OCI-LY1 (cell line): ENCODE measurements around the gene ZNF292.
A peak's percentile ranks its signal among the peaks of the same experiment; 100 is the strongest.
"Not testable (repeated sequence)": the region's sequence is repeated elsewhere in the genome, so short reads cannot be mapped to it uniquely, and the experiment has no call there.

Experiments used
- H2AFZ ChIP-seq: fragments of 200-600 bp; sonication (generic), shearing (Covaris generic); 2 replicates; pipeline ENCODE4 v1.6.0; 2014; ENCODE audit warnings: antibody characterized with exemption, mild to moderate bottlenecking, low read length
- H3F3A ChIP-seq: fragments of 200-600 bp; sonication (generic), shearing (Covaris generic); 2 replicates; pipeline ENCODE4 v1.6.0; 2014; ENCODE audit warnings: mild to moderate bottlenecking, antibody characterized with exemption, low read length, moderate library complexity; ENCODE audit not compliant: insufficient read depth
- H3K27ac ChIP-seq: fragments of 200-600 bp; sonication (generic); 2 replicates; pipeline ENCODE4 v1.5.1; 2014; ENCODE audit warnings: low read length, mixed run types, mild to moderate bottlenecking, low read depth; ENCODE audit not compliant: poor library complexity, severe bottlenecking
- H3K27me3 ChIP-seq: fragments of 200-600 bp; sonication (generic); 2 replicates; pipeline ENCODE4 v1.6.0; 2014; ENCODE audit warnings: antibody characterized with exemption, mild to moderate bottlenecking, low read length, moderate library complexity; ENCODE audit not compliant: insufficient read depth
- H3K36me3 ChIP-seq: fragments of 200-600 bp; sonication (generic); 2 replicates; pipeline ENCODE4 v1.6.1; 2014; ENCODE audit warnings: mild to moderate bottlenecking, antibody characterized with exemption, low read length, moderate library complexity, mixed read lengths; ENCODE audit not compliant: insufficient read depth
- H3K4me1 ChIP-seq: fragments of 200-600 bp; sonication (generic); 2 replicates; pipeline ENCODE4 v1.5.1; 2014; ENCODE audit warnings: mild to moderate bottlenecking, low read length, moderate library complexity; ENCODE audit not compliant: insufficient read depth, severe bottlenecking
- H3K4me2 ChIP-seq: fragments of 200-600 bp; sonication (generic), shearing (Covaris generic); 2 replicates; pipeline ENCODE4 v1.6.1; 2014; ENCODE audit warnings: low read length
- H3K4me3 ChIP-seq: fragments of 200-600 bp; sonication (generic); 2 replicates; pipeline ENCODE4 v1.5.1; 2014; ENCODE audit warnings: low read length, low read depth, mild to moderate bottlenecking, mixed read lengths; ENCODE audit not compliant: poor library complexity, severe bottlenecking
- H3K79me2 ChIP-seq: fragments of 200-600 bp; shearing (Covaris generic); 2 replicates; pipeline ENCODE4 v1.6.1; 2016; ENCODE audit warnings: mixed run types, low read length, mixed read lengths; ENCODE audit not compliant: insufficient read depth
- H3K9ac ChIP-seq: fragments of 200-600 bp; sonication (generic), shearing (Covaris generic); 2 replicates; pipeline ENCODE4 v1.6.1; 2014; ENCODE audit warnings: mild to moderate bottlenecking, low read length, mixed read lengths
- H3K9me2 ChIP-seq: fragments of 200-600 bp; sonication (generic), shearing (Covaris generic); 2 replicates; pipeline ENCODE4 v1.6.1; 2014; ENCODE audit warnings: low read depth, mild to moderate bottlenecking, low read length, mixed read lengths
- H3K9me3 ChIP-seq: fragments of 200-600 bp; shearing (Covaris generic); 2 replicates; pipeline ENCODE4 v1.6.1; 2014; ENCODE audit warnings: low read length, mixed read lengths
- H4K20me1 ChIP-seq: fragments of 200-600 bp; sonication (generic), shearing (Covaris generic); 2 replicates; pipeline ENCODE4 v1.6.0; 2016; ENCODE audit warnings: mild to moderate bottlenecking, low read length; ENCODE audit not compliant: insufficient read depth
- CTCF ChIP-seq: fragments of 200-600 bp; sonication (generic), shearing (Covaris generic); IDR thresholded peaks from 2 replicates; pipeline ENCODE4 v1.5.1; 2017; ENCODE audit warnings: mild to moderate bottlenecking, antibody characterized with exemption, low read length, moderate library complexity, mixed read lengths
- EZH2 ChIP-seq: fragments of 200-600 bp; sonication (generic), shearing (Covaris generic); IDR thresholded peaks from 2 replicates; pipeline ENCODE4 v1.8.0; 2017; ENCODE audit warnings: borderline replicate concordance, mixed run types, mild to moderate bottlenecking, antibody characterized with exemption, low read length, moderate library complexity, mixed read lengths

Gene ZNF292

GRCh38 chr6:87127737-87128136 is 27.6 kb upstream of the ZNF292 start:
- Histone ChIP-seq H3K9me2 (no peaks in the 10 kb centered on the region), H4K20me1 (no peaks in the 10 kb centered on the region), H3K36me3 (no peaks in the 10 kb centered on the region), H3K4me1 (no peaks in the 10 kb centered on the region), H3K9me3 (0 out of 2 replicates have a peak, but pooled peaks cover 4% of the 10 kb centered on the region), H3K27me3 (no peaks in the 10 kb centered on the region), H3K79me2 (no peaks in the 10 kb centered on the region), H3K9ac (no peak overlapping the region), H3F3A (no peaks in the 10 kb centered on the region), H3K4me3 (no peak overlapping the region), H2AFZ (no peak overlapping the region), H3K4me2 (no peak overlapping the region), H3K27ac (no peak overlapping the region)
- no peak for TF ChIP-seq CTCF

GRCh38 chr6:87136963-87137362 is 18.4 kb upstream of the ZNF292 start:
- H3K9me2 ChIP-seq = no peaks in the 10 kb centered on the region
- no peaks in the 10 kb centered on the region for H4K20me1 ChIP-seq
- TF ChIP-seq CTCF = no peak
- no peak for TF ChIP-seq EZH2
- H3K4me2 ChIP-seq = no peak overlapping the region
- no peak overlapping the region for H3K9ac ChIP-seq
- no peaks in the 10 kb centered on the region for H3F3A ChIP-seq
- H3K79me2 ChIP-seq = no peaks in the 10 kb centered on the region
- H3K9me3 ChIP-seq = no peaks in the 10 kb centered on the region
- no peak overlapping the region for H2AFZ ChIP-seq
- no peak overlapping the region for H3K4me3 ChIP-seq
- no peak overlapping the region for H3K27ac ChIP-seq
- H3K27me3 ChIP-seq = no peaks in the 10 kb centered on the region
- no peaks in the 10 kb centered on the region for H3K36me3 ChIP-seq
- no peaks in the 10 kb centered on the region for H3K4me1 ChIP-seq

- no peak overlapping the region for H3K4me2 ChIP-seq
- H3K36me3 ChIP-seq = no peaks in the 10 kb centered on the region
- H3K9me2 ChIP-seq = no peaks in the 10 kb centered on the region
- no peak overlapping the region for H3K4me3 ChIP-seq
- no peak overlapping the region for H3K9ac ChIP-seq
- peak; percentile 79 for TF ChIP-seq CTCF
- no peak for TF ChIP-seq EZH2
- H2AFZ ChIP-seq = no peak overlapping the region
- H3F3A ChIP-seq = no peaks in the 10 kb centered on the region
- H3K27me3 ChIP-seq = no peaks in the 10 kb centered on the region
- no peak overlapping the region for H3K27ac ChIP-seq
- no peaks in the 10 kb centered on the region for H3K79me2 ChIP-seq
- no peaks in the 10 kb centered on the region for H3K4me1 ChIP-seq
- no peaks in the 10 kb centered on the region for H4K20me1 ChIP-seq
- no peaks in the 10 kb centered on the region for H3K9me3 ChIP-seq
Observed at GRCh38 chr6:87139236-87139635, 16.1 kb upstream of the ZNF292 start.

DNA sequence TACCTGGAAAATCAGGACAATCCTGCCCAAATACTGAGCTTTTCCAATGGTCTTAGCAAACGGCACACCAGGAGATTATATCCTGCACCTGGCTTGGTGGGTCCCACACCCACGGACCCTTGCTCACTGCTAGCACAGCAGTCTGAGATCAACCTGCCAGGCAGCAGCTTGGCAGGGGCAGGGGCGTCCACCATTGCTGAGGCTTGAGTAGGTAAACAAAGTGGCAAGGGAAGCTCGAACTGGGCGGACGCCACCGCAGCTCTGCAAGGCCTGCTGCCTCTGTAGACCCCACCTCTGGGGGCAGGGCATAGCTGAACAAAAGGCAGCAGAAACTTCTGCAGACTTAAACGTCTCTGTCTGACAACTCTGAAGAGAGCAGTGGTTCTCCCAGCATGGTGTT is 15.4 kb upstream of the ZNF292 start:
- H3K4me2 ChIP-seq, H3K27me3 ChIP-seq, H3F3A ChIP-seq, H4K20me1 ChIP-seq, H3K4me3 ChIP-seq, H3K9ac ChIP-seq, H3K9me2 ChIP-seq, H3K4me1 ChIP-seq, H2AFZ ChIP-seq, H3K9me3 ChIP-seq, H3K79me2 ChIP-seq, H3K27ac ChIP-seq, H3K36me3 ChIP-seq: not testable (repeated sequence)
